ENCODE results near the gene CFAP68.
"Not testable (repeated sequence)": the region's sequence is repeated elsewhere in the genome, so short reads cannot be mapped to it uniquely, and the experiment has no call there.

CFAP68 gene

DNA sequence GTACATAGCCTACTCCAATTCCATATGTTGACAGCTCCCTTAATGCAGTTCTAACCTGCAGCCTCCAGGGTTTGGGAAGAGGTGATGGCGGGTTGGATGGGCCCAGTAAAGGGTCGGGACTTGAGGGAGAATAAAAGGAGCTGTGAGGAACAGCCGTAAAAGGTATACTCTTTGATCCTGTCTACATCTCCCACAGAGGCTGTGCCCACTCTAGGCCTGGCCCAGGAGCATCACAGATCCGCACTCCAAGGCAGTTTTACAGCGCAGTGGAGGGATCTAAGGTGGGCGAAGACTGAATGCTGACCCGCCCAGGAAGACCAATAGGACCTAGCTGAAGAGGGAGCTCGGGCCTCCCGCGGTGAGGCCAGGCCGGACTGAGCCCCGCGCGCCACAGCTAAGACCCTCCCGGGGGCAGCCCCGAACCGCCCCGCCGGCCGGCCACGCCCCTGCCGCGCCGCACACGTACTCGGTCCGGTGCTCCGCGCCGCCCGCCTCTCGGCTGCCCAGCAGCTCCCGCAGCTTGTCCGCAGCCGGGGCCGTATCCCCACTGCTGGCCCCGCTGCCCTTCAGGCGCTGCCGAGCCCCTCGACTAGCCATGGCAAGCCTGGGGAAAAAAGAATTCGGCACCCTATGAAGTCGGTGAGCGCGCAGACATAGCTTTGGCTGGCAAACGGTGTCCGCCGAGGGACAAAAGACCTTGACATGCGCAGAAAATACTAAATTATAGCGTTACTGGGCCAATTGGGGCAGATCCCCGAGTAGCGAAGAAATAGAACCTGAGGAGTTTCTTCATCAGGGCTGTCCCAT lies 8.3 kb upstream of the CFAP68 start, which contains the start of gene ALG9:
ALG9 (minus strand) TSS at position 696 of the 807 bp plus-strand sequence; CDS start at position 597, 99 bp downstream.
- peak; percentile 93 for DNase-seq

DNA sequence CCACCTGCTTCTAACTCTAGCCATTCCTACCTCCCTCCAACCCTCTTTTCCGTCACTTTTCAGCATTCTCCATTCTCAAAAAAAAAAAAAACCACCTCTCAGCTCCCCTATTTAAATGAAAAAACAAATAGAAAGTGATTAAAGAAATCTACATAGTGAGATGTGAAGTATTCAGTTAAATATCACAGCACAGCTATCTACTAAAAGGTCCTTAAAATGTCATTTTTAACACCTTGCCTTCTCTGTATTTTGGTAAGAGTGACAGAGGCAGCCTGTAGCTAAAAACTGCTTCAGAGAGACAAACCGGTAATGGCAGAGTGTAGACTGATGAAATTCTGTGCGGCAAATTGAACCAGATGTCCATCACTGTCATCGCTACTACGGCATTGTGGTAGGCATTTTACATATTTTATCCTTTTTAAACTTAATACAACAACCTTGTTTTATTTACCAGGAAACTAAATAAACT lies 7.6 kb upstream of the CFAP68 start:
- DNase-seq: no peak

DNA sequence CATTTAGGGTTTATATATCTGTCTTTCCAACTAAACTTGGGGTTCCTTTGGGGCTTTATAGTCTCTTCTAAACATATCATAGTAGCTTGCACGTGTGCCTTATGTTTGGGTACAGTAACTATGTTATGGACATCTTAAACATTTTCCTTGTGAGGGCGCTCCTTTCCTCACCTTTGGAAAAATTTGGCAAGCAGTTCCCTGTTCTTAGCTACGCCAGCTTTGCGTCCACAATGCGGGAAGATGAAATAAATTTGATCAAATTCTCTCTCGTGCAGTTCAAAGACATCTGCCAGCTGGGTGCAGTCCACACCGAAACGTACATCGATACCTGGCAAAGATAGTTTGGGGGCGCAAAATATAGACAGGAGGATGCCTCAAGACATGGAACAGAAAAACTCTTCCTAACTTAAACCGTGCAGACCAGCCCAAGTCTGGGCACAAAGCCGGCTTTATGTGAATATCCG lies 924 bp upstream of the CFAP68 start:
- DNase-seq: no peak

DNA sequence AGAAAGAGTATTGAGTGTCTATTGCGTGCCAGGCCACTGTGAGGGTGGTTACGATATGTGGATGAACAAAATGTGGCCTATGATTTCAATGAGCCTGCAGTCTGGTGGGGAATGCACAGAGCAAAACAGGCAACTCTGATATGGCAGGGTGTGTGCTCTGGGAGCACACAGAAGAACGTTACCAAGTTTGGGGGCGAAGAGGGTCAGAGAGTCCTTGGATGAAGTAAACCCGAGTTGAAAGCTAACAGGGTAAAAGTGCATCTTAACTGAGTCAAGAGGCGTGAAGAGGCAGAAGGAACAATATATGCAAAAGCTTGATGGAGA lies 258 bp downstream of the CFAP68 start:
- DNase-seq: no peak

DNA sequence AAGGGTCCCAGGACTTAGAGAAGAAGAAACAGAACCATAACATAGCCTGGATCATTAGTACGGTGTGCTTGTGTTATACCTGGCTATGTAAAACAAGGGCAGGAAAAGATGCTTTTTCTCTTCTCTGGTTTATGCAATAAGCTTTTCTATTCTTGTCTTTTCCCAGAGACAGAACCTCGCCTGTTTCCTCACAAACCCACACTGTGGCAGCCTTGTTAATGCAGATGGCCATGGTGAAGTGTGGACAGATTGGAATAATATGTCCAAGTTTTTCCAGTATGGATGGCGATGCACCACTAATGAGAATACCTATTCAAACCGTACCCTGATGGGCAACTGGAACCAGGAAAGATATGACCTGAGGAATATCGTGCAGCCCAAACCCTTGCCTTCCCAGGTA lies 2.9 kb downstream of the CFAP68 start:
- no peak for DNase-seq

DNA sequence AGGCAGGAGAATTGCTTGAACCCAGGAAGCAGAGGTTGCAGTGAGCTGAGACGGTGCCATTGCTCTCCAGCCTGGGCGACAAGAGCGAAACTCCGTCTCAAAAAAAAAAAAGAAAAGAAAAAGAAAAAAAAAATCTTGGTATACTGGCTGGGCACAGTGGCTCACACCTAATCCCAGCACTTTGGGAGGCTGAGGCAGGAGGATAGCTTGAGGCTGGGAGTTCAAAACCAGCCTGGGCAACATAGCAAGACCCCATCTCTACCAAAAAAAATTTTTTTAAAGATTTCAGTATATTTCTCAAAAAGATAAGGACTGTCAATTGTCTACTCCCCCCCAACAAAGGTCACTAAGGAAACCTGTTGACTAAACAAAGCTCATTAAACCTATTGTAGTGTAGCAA lies 5.7 kb downstream of the CFAP68 start:
- not testable (repeated sequence) for DNase-seq

DNA sequence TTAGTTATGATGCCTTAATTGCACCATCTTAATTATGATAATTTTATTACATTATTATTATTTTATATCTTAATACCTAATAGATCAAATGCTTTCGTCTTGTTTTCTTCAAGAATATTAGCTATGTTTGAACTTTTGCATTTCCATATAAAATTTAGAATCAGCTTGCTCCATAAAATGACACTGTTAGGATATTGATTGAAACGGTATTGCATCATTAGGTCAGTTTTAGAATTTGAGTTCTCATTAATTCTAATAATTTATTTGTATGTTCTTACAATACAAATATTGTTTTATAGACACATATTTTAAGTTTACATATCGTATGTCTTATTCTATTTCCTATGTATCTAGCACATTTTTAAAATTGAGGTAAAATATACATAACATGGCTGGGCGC lies 6.7 kb downstream of the CFAP68 start:
- no peak for DNase-seq

DNA sequence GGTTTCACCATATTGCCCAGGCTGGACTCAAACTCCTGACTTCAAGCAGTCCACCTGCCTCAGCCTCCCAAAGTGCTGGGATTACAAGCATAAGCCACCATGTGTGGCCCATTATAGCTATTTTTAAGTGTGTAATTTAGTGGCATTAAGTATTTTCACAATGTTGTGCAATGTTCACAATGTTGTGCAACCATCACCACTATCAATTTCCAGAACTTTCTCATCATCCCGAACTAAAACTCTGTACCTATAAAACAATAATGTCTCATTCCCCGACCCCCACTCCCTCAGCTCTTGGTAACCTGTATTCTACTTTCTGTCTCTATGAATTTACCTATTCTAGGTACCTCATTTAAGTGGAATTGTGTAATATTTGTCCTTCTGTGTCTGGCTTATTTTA lies 7.5 kb downstream of the CFAP68 start:
- no peak for DNase-seq

DNA sequence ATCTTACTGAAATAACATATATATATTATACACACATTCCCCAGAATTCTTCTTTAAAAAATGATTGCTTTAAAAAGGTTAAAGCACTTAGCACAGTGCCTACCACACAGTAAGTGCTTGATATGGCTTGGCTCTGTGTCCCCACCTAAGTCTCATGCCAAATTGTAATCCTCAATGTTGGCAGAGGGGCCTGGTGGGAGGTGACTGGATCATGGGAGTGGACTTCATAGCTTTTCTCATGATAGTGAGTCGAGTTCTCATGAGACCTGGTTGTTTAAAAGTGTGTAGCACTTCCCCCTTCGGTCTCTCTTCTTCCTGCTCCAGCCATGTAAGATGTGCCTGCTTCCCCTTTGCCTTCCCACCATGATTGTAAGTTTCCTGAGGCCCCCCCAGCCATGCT lies 26.1 kb downstream of the CFAP68 start:
- DNase-seq: no peak

DNA sequence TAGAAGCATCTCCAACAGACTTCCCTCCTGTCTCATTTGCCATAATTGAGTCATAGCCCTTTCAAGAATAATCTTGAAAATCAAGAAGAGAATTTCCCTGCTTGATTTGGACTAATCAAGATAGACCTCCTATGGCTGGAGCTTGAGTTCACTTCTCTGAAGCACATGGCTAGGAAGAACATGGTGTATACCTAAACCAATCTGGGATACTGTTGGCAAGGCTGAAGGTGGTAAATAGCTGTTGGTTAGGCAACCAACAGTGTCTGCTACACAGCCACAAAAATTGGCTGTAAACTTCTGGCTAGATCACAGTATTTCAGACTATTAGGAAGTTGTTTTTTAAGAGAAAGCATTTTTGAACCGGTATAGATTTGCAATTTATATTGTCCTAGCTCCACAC lies 27.3 kb downstream of the CFAP68 start:
- no peak for DNase-seq

DNA sequence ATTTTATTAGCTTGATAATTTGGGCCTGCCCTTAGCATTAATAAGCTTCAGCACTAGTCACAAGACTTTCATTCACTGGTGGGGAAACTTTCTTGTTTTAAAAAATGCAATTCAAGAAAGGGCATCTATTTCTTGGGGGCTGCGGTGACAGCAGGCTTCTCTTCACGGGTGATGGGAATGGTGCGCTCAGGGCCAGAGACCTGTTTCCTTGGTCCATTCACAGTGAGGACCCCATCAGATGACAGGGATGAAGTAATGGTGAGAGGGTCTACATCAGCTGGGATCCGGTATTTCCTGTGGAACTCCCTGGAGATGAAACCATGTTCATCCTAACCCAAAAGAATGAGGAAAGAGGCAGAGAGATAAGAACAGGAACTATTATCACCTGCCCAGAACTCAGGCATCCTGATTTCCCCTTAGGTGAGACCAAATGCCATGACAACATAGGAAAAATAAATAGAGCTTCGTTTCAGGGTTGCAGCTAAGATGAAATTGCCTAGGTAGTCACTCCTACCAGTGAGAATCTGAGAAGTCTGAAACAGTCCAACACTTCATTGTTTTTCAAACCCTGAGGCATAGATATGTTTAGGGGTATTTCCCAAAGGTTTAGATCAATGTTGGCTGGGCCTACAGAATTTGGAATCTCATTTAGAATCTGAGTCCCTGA lies 29.4 kb downstream of the CFAP68 start:
- DNase-seq: no peak

DNA sequence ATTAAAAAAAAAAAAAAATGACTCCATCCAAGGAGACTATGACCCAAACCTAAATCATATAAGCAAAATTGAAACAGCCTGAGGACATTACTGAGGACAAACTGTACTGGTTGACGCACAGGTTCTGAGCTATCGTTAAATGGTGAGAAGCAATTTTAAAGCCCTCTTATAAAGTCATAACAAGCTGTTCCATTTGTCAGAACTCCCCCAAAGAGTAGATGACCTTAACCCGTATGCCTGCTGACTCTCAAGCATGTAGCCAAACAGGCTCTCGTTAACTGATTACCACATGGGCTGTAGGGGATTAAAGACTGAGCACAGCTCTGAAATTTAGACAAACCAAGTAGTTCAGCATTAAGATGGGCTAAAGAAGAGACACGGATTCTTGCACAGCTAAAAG lies 30.0 kb downstream of the CFAP68 start:
- DNase-seq: no peak

DNA sequence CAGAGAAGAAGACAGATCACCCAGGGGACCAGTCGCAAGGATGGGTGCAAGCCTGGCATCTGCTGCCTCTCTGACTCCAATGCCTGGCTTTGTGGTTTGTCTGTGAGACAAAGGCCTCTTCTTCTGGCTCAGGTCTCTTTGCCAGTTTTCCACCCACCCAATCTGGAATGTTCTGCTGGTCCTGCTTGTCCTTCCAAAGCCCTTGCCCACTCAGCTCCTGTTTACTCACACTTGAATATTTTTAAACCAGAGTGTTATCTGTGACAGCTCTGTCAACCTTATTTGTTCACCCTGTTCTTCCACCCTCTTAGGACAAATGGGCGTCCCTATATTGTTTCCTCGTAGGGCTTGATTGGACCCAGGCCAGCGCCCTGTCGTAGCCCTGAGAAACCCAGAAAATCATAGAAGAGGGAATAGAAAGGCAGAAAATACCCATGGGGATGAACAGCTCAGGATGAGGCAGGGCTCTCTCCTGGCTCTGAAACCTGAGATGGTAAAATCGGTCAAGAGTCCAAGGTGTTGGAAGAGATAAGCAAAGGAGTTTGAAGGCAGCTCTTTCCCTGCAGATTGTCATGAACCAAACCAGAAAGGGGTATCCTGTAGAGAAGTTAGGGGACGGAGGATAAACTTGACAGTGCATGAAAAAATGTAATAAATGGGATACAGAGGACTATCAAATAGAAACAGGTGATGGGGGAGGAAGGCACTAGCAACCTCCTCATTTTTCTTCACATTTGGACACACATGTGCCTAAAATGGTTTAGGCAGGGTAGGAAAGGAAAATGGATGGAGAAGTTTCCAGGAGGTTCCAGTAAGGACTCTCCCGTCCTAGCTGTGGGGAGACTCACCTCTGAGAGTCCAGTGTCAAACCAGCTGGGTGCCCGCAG lies 31.6 kb downstream of the CFAP68 start:
- DNase-seq: no peak

DNA sequence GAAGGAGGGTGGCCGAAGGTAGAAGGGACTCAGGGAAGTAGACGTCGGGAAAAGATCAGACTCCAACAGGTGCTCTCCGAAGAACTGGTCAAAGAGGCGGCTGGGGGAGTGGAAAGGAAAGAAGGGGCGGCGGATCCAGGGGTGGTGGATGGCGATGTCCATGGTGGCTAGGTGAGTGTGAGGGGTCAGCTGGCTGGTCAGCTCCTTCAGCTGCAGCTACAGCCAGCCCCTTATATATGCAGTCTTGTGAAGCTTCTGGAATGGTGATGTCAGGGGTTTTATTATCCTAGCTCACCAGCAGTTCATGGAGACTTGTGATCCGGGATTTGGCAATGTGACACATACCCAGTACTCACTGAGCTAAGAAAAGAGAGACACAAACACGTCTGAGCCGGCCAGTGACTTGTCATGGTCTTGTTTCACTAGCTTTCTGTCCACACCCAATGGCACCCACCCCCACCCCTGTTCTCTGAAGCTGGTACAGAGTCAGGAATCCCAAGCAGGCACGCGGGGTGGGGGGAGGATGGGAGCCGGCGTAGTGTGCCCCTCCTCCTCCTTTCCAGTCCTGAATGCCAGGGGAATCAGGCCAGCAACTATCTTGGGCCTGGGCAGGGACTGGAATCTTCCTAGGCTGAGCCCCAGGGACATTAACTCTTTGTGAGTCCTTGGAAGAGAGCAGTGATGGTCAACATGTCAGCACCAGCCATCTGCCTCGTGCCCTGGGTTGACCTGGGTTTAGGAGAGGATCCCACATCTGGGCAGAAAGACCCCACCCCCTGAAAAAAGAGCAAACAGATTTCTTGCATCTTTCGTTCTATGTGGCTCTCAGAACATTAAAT lies 32.4 kb downstream of the CFAP68 start, which contains the start of gene CRYAB:
CRYAB (minus strand) TSS at position 208 of the 839 bp plus-strand sequence; CDS start at position 162, 46 bp downstream.
- DNase-seq: no peak

DNA sequence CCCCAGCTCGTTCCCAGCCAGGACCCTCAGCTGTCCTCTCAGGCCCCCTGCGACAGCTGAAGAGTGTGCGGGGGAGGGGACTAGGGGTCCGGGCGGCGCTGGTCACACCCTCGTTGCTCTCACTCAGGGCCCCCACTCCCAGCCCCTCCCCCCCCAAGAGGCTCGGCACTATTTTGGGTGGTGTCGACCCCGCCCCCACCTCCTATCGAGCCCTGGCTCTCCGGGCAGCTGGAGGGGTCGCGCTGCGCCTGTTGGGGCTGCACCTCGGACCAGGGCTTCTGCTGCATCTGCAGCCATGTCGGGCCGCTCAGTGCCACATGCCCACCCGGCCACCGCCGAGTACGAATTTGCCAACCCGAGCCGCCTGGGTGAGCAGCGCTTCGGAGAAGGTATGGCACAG lies 33.2 kb downstream of the CFAP68 start, which contains the start of gene HSPB2:
HSPB2 (plus strand) TSS at position 200 of the 400 bp plus-strand sequence; CDS start at position 296, 96 bp downstream.
- DNase-seq: no peak

DNA sequence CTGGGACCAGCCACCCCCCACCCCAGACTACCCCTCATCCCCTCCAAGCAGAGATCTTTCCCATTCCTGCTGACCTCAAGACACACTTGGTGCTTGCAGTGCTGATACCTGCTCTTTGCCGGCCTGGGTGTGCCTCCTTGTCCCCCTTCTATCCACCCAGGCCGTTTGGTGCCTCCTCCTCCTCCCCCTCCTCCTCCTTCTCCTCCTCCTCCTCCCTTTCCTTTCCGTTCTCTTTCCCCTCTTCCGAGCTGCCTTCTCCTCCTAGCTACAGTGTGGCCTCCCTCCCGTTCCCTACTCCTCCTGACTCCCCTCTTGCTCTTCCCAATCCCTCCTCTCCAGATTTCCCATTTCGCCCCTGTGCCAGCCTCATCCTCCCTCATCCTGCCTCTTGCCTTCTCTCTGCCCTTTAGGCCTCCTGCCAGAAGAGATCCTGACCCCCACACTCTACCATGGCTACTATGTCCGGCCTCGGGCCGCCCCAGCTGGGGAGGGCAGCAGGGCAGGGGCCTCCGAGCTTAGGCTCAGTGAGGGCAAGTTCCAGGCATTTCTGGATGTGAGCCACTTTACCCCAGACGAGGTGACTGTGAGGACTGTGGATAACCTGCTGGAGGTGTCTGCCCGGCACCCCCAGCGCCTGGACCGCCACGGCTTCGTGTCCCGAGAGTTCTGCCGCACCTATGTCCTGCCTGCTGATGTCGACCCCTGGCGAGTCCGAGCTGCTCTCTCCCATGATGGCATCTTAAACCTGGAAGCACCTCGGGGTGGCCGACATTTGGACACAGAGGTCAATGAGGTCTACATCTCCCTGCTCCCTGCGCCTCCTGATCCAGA lies 33.9 kb downstream of the CFAP68 start:
- no peak for DNase-seq

DNA sequence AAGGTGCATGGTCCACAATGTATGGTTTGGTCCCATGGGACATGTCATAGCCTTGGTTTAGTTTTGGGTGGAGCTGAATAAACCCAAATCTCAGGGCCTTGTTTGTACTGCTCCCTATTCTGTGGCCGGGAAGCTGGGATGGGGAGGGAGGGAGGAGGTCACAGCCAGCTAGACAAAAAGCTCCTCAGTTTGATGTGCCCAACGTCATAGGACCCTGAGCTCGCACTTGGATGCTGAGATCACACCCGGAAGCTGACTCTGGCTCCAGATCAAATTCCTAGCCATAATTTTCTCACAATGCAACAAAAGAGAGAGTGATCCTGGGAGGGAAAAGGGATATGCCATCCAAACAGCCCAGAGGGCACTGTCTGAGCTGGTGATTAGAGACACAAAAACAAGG lies 34.7 kb downstream of the CFAP68 start:
- DNase-seq: no peak

DNA sequence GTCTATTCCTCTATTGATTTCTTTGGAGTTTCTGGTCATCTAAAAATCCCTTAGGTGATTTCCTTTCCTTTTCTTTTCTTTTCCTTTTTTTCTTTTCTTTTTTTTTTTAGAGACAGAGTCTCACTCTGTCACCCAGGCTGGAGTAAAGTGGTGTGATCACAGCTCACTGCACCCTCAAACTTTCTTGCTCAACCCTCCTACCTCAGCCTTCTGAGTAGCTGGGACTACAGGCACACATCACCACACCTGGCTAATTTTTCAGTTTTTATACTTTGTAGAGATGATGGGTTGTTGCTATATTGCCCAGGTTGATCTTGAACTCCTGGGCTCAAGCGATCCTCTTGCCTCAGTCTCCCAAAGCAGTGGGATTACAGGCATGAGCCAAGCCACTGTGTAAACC lies 37.4 kb downstream of the CFAP68 start:
- DNase-seq: no peak

DNA sequence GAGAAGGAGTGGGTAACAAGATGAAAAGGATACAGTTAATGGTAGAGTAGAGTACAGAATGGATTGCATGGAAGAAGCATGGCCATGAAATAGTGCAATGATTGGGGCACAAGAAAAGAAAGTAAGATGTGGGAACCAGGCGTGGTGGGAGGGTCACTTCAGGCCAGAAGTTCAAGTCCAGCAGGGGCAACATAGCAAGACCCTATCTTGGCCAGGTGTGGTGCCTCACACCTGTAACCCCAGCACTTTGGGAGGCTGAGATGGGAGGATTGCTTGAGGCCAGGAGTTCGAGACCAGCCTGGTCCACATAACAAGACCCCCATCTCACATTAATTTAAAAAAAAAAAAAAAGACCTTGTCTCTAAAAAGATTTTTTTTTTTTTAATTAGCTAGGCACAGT lies 38.0 kb downstream of the CFAP68 start:
- no peak for DNase-seq

DNA sequence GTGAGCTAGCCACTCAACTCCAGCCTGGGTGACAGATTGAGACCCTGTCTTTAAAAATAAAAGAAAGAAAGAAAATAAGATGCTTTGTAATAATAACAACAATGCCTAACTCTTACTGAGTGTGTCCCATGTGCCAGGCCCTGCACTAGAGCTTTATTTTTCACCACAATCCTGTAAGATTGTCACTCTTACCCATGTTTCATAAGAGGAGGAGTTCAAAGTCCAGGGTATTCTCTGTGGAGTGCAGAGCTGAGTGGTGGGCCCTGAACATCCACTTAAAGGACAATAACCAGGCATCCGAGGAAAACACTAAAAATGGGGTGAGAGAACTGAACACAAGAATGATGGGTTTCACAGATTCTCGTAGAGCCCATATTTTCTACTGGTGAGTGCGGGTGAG lies 38.4 kb downstream of the CFAP68 start:
- DNase-seq: no peak

Data from stimulated activated CD4-positive, alpha-beta T cell treated with anti-CD3 and anti-CD28 coated beads, Interleukin-12 subunit alpha, Interleukin-12 subunit beta, amount 100 ng/mL, for 4 hours (primary cell).